Measurements from ENCODE around the gene CHCHD3.

The CHCHD3 gene

GRCh38 chr7:132767378-132767777 lies 314.5 kb downstream of the CHCHD3 start:
- Histone ChIP-seq H3K9me3 (ENCODE audit: insufficient read depth, low read length) (peaks cover 8% of the 10 kb centered on the region; the same call in 1 of the 2 replicates), H3K9ac (ENCODE audit: insufficient read length, low read depth) (no peak overlapping the region), H3K4me3 (ENCODE audit: insufficient read length, low read depth) (no peak overlapping the region), H3K36me3 (ENCODE audit: insufficient read depth, insufficient read length, low read length) (no peaks in the 10 kb centered on the region), H3K27me3 (ENCODE audit: insufficient read depth, insufficient read length) (no peaks in the 10 kb centered on the region), H3K4me1 (ENCODE audit: insufficient read depth, insufficient read length) (peaks cover 4% of the 10 kb centered on the region)
- TF ChIP-seq YY1 (IDR thresholded peaks at IDR 0.05; ENCODE audit: insufficient read depth, insufficient read length) (no peak), ZNF274 (IDR thresholded peaks at IDR 0.05; ENCODE audit: low read depth, low read length) (no peak), SUZ12 (IDR thresholded peaks at IDR 0.05; ENCODE audit: extremely low read depth, insufficient read depth, insufficient read length) (no peak)
- no peak for DNase-seq (ENCODE audit: low read depth, low spot score)

- TF ChIP-seq YY1 (IDR thresholded peaks at IDR 0.05; ENCODE audit: insufficient read depth, insufficient read length) = no peak
- TF ChIP-seq SUZ12 (IDR thresholded peaks at IDR 0.05; ENCODE audit: extremely low read depth, insufficient read depth, insufficient read length) = no peak
- TF ChIP-seq ZNF274 (IDR thresholded peaks at IDR 0.05; ENCODE audit: low read depth, low read length) = no peak
- Histone ChIP-seq H3K4me1 (ENCODE audit: insufficient read depth, insufficient read length) (peaks cover 4% of the 10 kb centered on the region), H3K36me3 (ENCODE audit: insufficient read depth, insufficient read length, low read length) (no peaks in the 10 kb centered on the region), H3K4me3 (ENCODE audit: insufficient read length, low read depth) (no peak overlapping the region), H3K9me3 (ENCODE audit: insufficient read depth, low read length) (peaks cover 8% of the 10 kb centered on the region; the same call in 1 of the 2 replicates), H3K9ac (ENCODE audit: insufficient read length, low read depth) (no peak overlapping the region), H3K27me3 (ENCODE audit: insufficient read depth, insufficient read length) (no peaks in the 10 kb centered on the region)
- no peak for DNase-seq (ENCODE audit: low read depth, low spot score)
Observed at GRCh38 chr7:132766660-132767059, 315.2 kb downstream of the CHCHD3 start.

GRCh38 chr7:132765861-132766260 lies 316.0 kb downstream of the CHCHD3 start:
- Histone ChIP-seq H3K36me3 (ENCODE audit: insufficient read depth, insufficient read length, low read length) (no peaks in the 10 kb centered on the region), H3K27me3 (ENCODE audit: insufficient read depth, insufficient read length) (no peaks in the 10 kb centered on the region), H3K9ac (ENCODE audit: insufficient read length, low read depth) (no peak overlapping the region), H3K4me1 (ENCODE audit: insufficient read depth, insufficient read length) (no peaks in the 10 kb centered on the region), H3K4me3 (ENCODE audit: insufficient read length, low read depth) (no peak overlapping the region), H3K9me3 (ENCODE audit: insufficient read depth, low read length) (peaks cover 8% of the 10 kb centered on the region; the same call in 1 of the 2 replicates)
- no peak for TF ChIP-seq ZNF274 (IDR thresholded peaks at IDR 0.05; ENCODE audit: low read depth, low read length)
- no peak for DNase-seq (ENCODE audit: low read depth, low spot score)

- TF ChIP-seq YY1 (IDR thresholded peaks at IDR 0.05; ENCODE audit: insufficient read depth, insufficient read length) (no peak), SUZ12 (IDR thresholded peaks at IDR 0.05; ENCODE audit: extremely low read depth, insufficient read depth, insufficient read length) (no peak), ZNF274 (IDR thresholded peaks at IDR 0.05; ENCODE audit: low read depth, low read length) (no peak)
- no peak overlapping the region for H3K9ac ChIP-seq (ENCODE audit: insufficient read length, low read depth)
- no peak for DNase-seq (ENCODE audit: low read depth, low spot score)
- no peaks in the 10 kb centered on the region for H3K27me3 ChIP-seq (ENCODE audit: insufficient read depth, insufficient read length)
- H3K36me3 ChIP-seq (ENCODE audit: insufficient read depth, insufficient read length, low read length) = no peaks in the 10 kb centered on the region
- no peaks in the 10 kb centered on the region for H3K4me1 ChIP-seq (ENCODE audit: insufficient read depth, insufficient read length)
- H3K9me3 ChIP-seq (ENCODE audit: insufficient read depth, low read length) = peaks cover 3% of the 10 kb centered on the region; the same call in 1 of the 2 replicates
- H3K4me3 ChIP-seq (ENCODE audit: insufficient read length, low read depth) = no peak overlapping the region
Observed at GRCh38 chr7:132764762-132765161, 317.1 kb downstream of the CHCHD3 start.

- no peaks in the 10 kb centered on the region for H3K4me1 ChIP-seq (ENCODE audit: insufficient read depth, insufficient read length)
- H3K9me3 ChIP-seq (ENCODE audit: insufficient read depth, low read length) = no peaks in the 10 kb centered on the region; the same call in 1 of the 2 replicates
- no peaks in the 10 kb centered on the region for H3K36me3 ChIP-seq (ENCODE audit: insufficient read depth, insufficient read length, low read length)
- DNase-seq (ENCODE audit: low read depth, low spot score) = no peak
- no peaks in the 10 kb centered on the region for H3K27me3 ChIP-seq (ENCODE audit: insufficient read depth, insufficient read length)
- no peak overlapping the region for H3K4me3 ChIP-seq (ENCODE audit: insufficient read length, low read depth)
- TF ChIP-seq ZNF274 (IDR thresholded peaks at IDR 0.05; ENCODE audit: low read depth, low read length) (no peak), SUZ12 (IDR thresholded peaks at IDR 0.05; ENCODE audit: extremely low read depth, insufficient read depth, insufficient read length) (no peak), YY1 (IDR thresholded peaks at IDR 0.05; ENCODE audit: insufficient read depth, insufficient read length) (no peak)
- H3K9ac ChIP-seq (ENCODE audit: insufficient read length, low read depth) = no peak overlapping the region
Observed at GRCh38 chr7:132760866-132761265, 321.0 kb downstream of the CHCHD3 start.

GRCh38 chr7:132760244-132760623 lies 321.7 kb downstream of the CHCHD3 start:
- DNase-seq (ENCODE audit: low read depth, low spot score) = no peak
- TF ChIP-seq SUZ12 (IDR thresholded peaks at IDR 0.05; ENCODE audit: extremely low read depth, insufficient read depth, insufficient read length) = no peak
- TF ChIP-seq YY1 (IDR thresholded peaks at IDR 0.05; ENCODE audit: insufficient read depth, insufficient read length) = no peak
- TF ChIP-seq ZNF274 (IDR thresholded peaks at IDR 0.05; ENCODE audit: low read depth, low read length) = no peak
- Histone ChIP-seq H3K9ac (ENCODE audit: insufficient read length, low read depth) (no peak overlapping the region), H3K4me3 (ENCODE audit: insufficient read length, low read depth) (no peak overlapping the region), H3K9me3 (ENCODE audit: insufficient read depth, low read length) (no peaks in the 10 kb centered on the region; the same call in 1 of the 2 replicates), H3K36me3 (ENCODE audit: insufficient read depth, insufficient read length, low read length) (no peaks in the 10 kb centered on the region), H3K27me3 (ENCODE audit: insufficient read depth, insufficient read length) (no peaks in the 10 kb centered on the region), H3K4me1 (ENCODE audit: insufficient read depth, insufficient read length) (no peaks in the 10 kb centered on the region)

GRCh38 chr7:132759482-132760243 lies 322.2 kb downstream of the CHCHD3 start:
- DNase-seq (ENCODE audit: low read depth, low spot score) = no peak
- no peaks in the 10 kb centered on the region for H3K27me3 ChIP-seq (ENCODE audit: insufficient read depth, insufficient read length)

More at GRCh38 chr7:132759482-132760243, 322.2 kb downstream of the CHCHD3 start:
- TF ChIP-seq YY1 (IDR thresholded peaks at IDR 0.05; ENCODE audit: insufficient read depth, insufficient read length) (no peak), SUZ12 (IDR thresholded peaks at IDR 0.05; ENCODE audit: extremely low read depth, insufficient read depth, insufficient read length) (no peak), ZNF274 (IDR thresholded peaks at IDR 0.05; ENCODE audit: low read depth, low read length) (no peak)
- H3K4me3 ChIP-seq (ENCODE audit: insufficient read length, low read depth) = no peak overlapping the region
- H3K9me3 ChIP-seq (ENCODE audit: insufficient read depth, low read length) = no peaks in the 10 kb centered on the region; the same call in 1 of the 2 replicates
- no peak overlapping the region for H3K9ac ChIP-seq (ENCODE audit: insufficient read length, low read depth)
- no peaks in the 10 kb centered on the region for H3K4me1 ChIP-seq (ENCODE audit: insufficient read depth, insufficient read length)
- no peaks in the 10 kb centered on the region for H3K36me3 ChIP-seq (ENCODE audit: insufficient read depth, insufficient read length, low read length)

Data from NT2/D1 (cell line).